ENCODE measurements around the gene C11orf54.

GRCh38 chr11:93757924-93758865 is 16.7 kb downstream of the C11orf54 start:
- TF ChIP-seq, protein P1, sequence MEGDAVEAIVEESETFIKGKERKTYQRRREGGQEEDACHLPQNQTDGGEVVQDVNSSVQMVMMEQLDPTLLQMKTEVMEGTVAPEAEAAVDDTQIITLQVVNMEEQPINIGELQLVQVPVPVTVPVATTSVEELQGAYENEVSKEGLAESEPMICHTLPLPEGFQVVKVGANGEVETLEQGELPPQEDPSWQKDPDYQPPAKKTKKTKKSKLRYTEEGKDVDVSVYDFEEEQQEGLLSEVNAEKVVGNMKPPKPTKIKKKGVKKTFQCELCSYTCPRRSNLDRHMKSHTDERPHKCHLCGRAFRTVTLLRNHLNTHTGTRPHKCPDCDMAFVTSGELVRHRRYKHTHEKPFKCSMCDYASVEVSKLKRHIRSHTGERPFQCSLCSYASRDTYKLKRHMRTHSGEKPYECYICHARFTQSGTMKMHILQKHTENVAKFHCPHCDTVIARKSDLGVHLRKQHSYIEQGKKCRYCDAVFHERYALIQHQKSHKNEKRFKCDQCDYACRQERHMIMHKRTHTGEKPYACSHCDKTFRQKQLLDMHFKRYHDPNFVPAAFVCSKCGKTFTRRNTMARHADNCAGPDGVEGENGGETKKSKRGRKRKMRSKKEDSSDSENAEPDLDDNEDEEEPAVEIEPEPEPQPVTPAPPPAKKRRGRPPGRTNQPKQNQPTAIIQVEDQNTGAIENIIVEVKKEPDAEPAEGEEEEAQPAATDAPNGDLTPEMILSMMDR (conservative IDR thresholded peaks at IDR 0.05 in 1 of 2, IDR thresholded peaks at IDR 0.05 in 1 of 2; ENCODE audit: low read depth in 1 of 2, low read length in 2 of 2): no peak
- no peak for TF ChIP-seq EZH2 (IDR thresholded peaks at IDR 0.05; ENCODE audit: low read length, missing control alignments)
